HG02852 (cell line): Measurements from ENCODE around the gene CBX1.
A peak's percentile ranks its signal among the peaks of the same experiment; 100 is the strongest.

Experiments
- ATAC-seq: cut with Tn5 transposase; IDR thresholded peaks from one replicate; pipeline ENCODE4 v1.9.1; 2021; ENCODE audit warnings: mild to moderate bottlenecking, moderate library complexity; ENCODE audit not compliant: unreplicated experiment

CBX1 gene

GRCh38 chr17:48101012-48101720 is at the start of gene CBX1:
Gene CBX1 (minus strand): TSS chr17:48101478. CDS start chr17:48077004, 24,474 bp downstream.
- peak; percentile 88 for ATAC-seq

- no peak for ATAC-seq
Measured at GRCh38 chr17:48150597-48151001, 49.3 kb upstream of the CBX1 start.

GRCh38 chr17:48149787-48150463 is 48.6 kb upstream of the CBX1 start:
- no peak for ATAC-seq

- ATAC-seq, result no peak
Measured at GRCh38 chr17:48148854-48149786, 47.8 kb upstream of the CBX1 start.

- ATAC-seq, result no peak
Measured at GRCh38 chr17:48148029-48148770, 46.9 kb upstream of the CBX1 start.

- ATAC-seq, result no peak
Measured at GRCh38 chr17:48144976-48145798, 43.9 kb upstream of the CBX1 start.

- no peak for ATAC-seq
Measured at GRCh38 chr17:48144231-48144630, 43.0 kb upstream of the CBX1 start.

- ATAC-seq, result no peak
Measured at GRCh38 chr17:48143629-48144028, 42.4 kb upstream of the CBX1 start.

GRCh38 chr17:48139944-48140343 is 38.7 kb upstream of the CBX1 start:
- no peak for ATAC-seq

GRCh38 chr17:48137656-48138055 is 36.4 kb upstream of the CBX1 start:
- no peak for ATAC-seq

GRCh38 chr17:48134912-48135480 is 33.7 kb upstream of the CBX1 start:
- no peak for ATAC-seq

GRCh38 chr17:48132385-48132784 is 31.1 kb upstream of the CBX1 start:
- no peak for ATAC-seq

- no peak for ATAC-seq
Measured at GRCh38 chr17:48131216-48131824, 30.0 kb upstream of the CBX1 start.

GRCh38 chr17:48129981-48130380 is 28.7 kb upstream of the CBX1 start:
- ATAC-seq, result no peak

GRCh38 chr17:48128400-48128799 is 27.1 kb upstream of the CBX1 start:
- ATAC-seq, result no peak

- ATAC-seq, result no peak
Measured at GRCh38 chr17:48127371-48128051, 26.2 kb upstream of the CBX1 start.

- no peak for ATAC-seq
Measured at GRCh38 chr17:48126532-48126850, 25.2 kb upstream of the CBX1 start.

GRCh38 chr17:48125829-48126531 is 24.7 kb upstream of the CBX1 start:
- ATAC-seq, result no peak
